Endothelial cell of umbilical vein (primary cell): ENCODE measurements around the gene ITGA6. TPM values are rescaled to one million over a fixed set of nuclear protein-coding genes. Genes with fewer than 3 reads are reported as not detected.

Experiments used
- BruUV-seq: library from RNA; stranded (reverse); fragments of 400-500 nt; replicated peaks from 2 replicates; lab custom pipeline; 2021; lab: Mats Ljungman, UMichigan
- CTCF ChIA-PET: fragments of 300-600, 350-600 bp; sonication (Branson Sonifier 250); formaldehyde crosslinking; loops from one replicate; lab custom pipeline; 2021; ENCODE audit warnings: antibody characterized with exemption, inconsistent platforms; lab: Charles Lee
- POLR2A ChIA-PET: fragments of 300-600, 350-600 bp; sonication (Branson Sonifier 250); formaldehyde crosslinking; loops from one replicate; lab custom pipeline; 2021; ENCODE audit warnings: antibody characterized with exemption, inconsistent platforms; lab: Charles Lee
- DNase-seq: peaks from one replicate; pipeline ENCODE4 v3.0.0-alpha.2; 2011; ENCODE audit warnings: low read depth, low spot score
- FAIRE-seq: peaks from 2 replicates; lab custom pipeline; 2011; peaks lifted over from hg19 to GRCh38; lab: Jason Lieb, UNC
- H2AFZ ChIP-seq: 2 replicates; pipeline ENCODE4 v1.6.0; 2012; ENCODE audit warnings: low read depth, low read length, control low read depth, inconsistent platforms
- H3K27ac ChIP-seq: 2 replicates; pipeline ENCODE4 v1.5.1; 2011; ENCODE audit warnings: low read depth, mild to moderate bottlenecking, control low read depth, low read length, moderate library complexity; ENCODE audit not compliant: insufficient read depth
- H3K27me3 ChIP-seq, 2 experiments: 2 replicates each; pipeline versions ENCODE4 v1.6.0 to v1.6.1; 2011; ENCODE audit warnings: low read length in 2 of 2, mixed read lengths in 1 of 2; ENCODE audit not compliant: control insufficient read depth in 2 of 2, insufficient read depth in 2 of 2
- H3K36me3 ChIP-seq, 2 experiments: 2 replicates in 1 of 2; 3 replicates in 1 of 2; pipeline ENCODE4 v1.5.1; 2011; ENCODE audit warnings: low read length in 2 of 2, mild to moderate bottlenecking in 1 of 2, moderate library complexity in 1 of 2; ENCODE audit not compliant: control insufficient read depth in 2 of 2, insufficient read depth in 2 of 2; ENCODE audit errors: extremely low read depth in 1 of 2
- H3K4me1 ChIP-seq: 3 replicates; pipeline ENCODE4 v1.5.1; 2011; ENCODE audit warnings: mild to moderate bottlenecking, low read length; ENCODE audit not compliant: control insufficient read depth, insufficient read depth; ENCODE audit errors: extremely low read depth
- H3K4me2 ChIP-seq: 2 replicates; pipeline ENCODE4 v1.6.1; 2011; ENCODE audit warnings: low read length, control low read depth, mixed read lengths; ENCODE audit not compliant: insufficient read depth
- H3K4me3 ChIP-seq, 3 experiments: fragments of 200-600 bp in 1 of 3; sonication (generic), shearing (Covaris generic) in 1 of 3; replicated peaks in 1 of 3; 2 replicates each; pipeline ENCODE4 v1.5.1; 2011 to 2016; ENCODE audit warnings: control low read depth in 3 of 3, low read length in 3 of 3, mild to moderate bottlenecking in 2 of 3, inconsistent platforms in 1 of 3, low read depth in 1 of 3, moderate library complexity in 1 of 3; ENCODE audit not compliant: insufficient read depth in 1 of 3
- H3K79me2 ChIP-seq: 2 replicates; pipeline ENCODE4 v1.6.0; 2012; ENCODE audit warnings: low read length, inconsistent platforms; ENCODE audit not compliant: control insufficient read depth, insufficient read depth
- H3K9ac ChIP-seq: replicated peaks from 2 replicates; pipeline ENCODE3; 2011; ENCODE audit warnings: low read length, control low read depth; ENCODE audit not compliant: insufficient read depth; ENCODE audit errors: extremely low read depth
- H3K9me1 ChIP-seq: replicated peaks from 3 replicates; pipeline ENCODE4 v1.6.0; 2011; ENCODE audit warnings: mild to moderate bottlenecking, low read length; ENCODE audit not compliant: control insufficient read depth, insufficient read depth; ENCODE audit errors: extremely low read depth
- H3K9me3 ChIP-seq: replicated peaks from 2 replicates; pipeline ENCODE4 v1.5.1; 2012; ENCODE audit warnings: low read length, inconsistent platforms; ENCODE audit not compliant: control insufficient read depth, insufficient read depth
- H4K20me1 ChIP-seq: replicated peaks from 2 replicates; pipeline ENCODE3; 2011; ENCODE audit warnings: mild to moderate bottlenecking, low read length; ENCODE audit not compliant: control insufficient read depth, insufficient read depth; ENCODE audit errors: extremely low read depth
- JUN ChIP-seq: IDR thresholded peaks from 2 replicates; pipeline ENCODE4 v1.6.1; 2011; ENCODE audit warnings: borderline replicate concordance, low read depth; ENCODE audit not compliant: insufficient read length, insufficient read depth
- MYC ChIP-seq: IDR thresholded peaks from one replicate; pipeline ENCODE4 v1.6.1; 2011; ENCODE audit warnings: mild to moderate bottlenecking, low read depth, low read length
- dilution Hi-C: fragments of 300-500 bp; cut with MboI; formaldehyde crosslinking; loops from one replicate; pipeline ENCODE4 v1.15.0; 2019; ENCODE audit warnings: low sequenced_read_pairs; ENCODE audit not compliant: extremely low pct_ligation_motif_present
- intact Hi-C: fragments of 100-400 bp; cut with micrococcal nuclease; formaldehyde crosslinking; loops from one replicate; pipeline ENCODE4 v1.10.0; 2022
- polyA plus RNA-seq, 4 experiments: library from polyadenylated mRNA; depleted of rRNA in 3 of 4; stranded (reverse) in 3 of 4; unstranded in 1 of 4; fragments of >200 nt; gene quantifications; 2 replicates each; pipeline versions ENCODE4 v1.2.1 to v1.2.3, GENCODE V29; 2011 to 2012; ENCODE audit warnings: missing spikeins in 1 of 4
- total RNA-seq: library from RNA; stranded (reverse); gene quantifications from 2 replicates; pipeline ENCODE4 v1.2.3, GENCODE V29; 2021
- TF ChIP-seq, protein P1 (sequence below): IDR thresholded peaks from 2 replicates; pipeline ENCODE4 v1.6.1; 2011; ENCODE audit not compliant: insufficient read depth, insufficient read length
- TF ChIP-seq, protein P2 (sequence below), 2 donors: IDR thresholded peaks; 1 replicate in 1 of 2; 2 replicates in 1 of 2; pipeline ENCODE4 v1.5.1; 2011; ENCODE audit warnings: low read length in 2 of 2, mild to moderate bottlenecking in 2 of 2, moderate library complexity in 2 of 2, control low read depth in 1 of 2, inconsistent platforms in 1 of 2, low read depth in 1 of 2; ENCODE audit not compliant: insufficient read depth in 1 of 2; ENCODE audit errors: extremely low read depth in 1 of 2

The ITGA6 gene
- total and polyA plus RNA-seq, 2 donors (not counting 3 experiments of a cell fraction or from before 2014, with no cell fraction given) = 24.9 to 208 TPM

DNA sequence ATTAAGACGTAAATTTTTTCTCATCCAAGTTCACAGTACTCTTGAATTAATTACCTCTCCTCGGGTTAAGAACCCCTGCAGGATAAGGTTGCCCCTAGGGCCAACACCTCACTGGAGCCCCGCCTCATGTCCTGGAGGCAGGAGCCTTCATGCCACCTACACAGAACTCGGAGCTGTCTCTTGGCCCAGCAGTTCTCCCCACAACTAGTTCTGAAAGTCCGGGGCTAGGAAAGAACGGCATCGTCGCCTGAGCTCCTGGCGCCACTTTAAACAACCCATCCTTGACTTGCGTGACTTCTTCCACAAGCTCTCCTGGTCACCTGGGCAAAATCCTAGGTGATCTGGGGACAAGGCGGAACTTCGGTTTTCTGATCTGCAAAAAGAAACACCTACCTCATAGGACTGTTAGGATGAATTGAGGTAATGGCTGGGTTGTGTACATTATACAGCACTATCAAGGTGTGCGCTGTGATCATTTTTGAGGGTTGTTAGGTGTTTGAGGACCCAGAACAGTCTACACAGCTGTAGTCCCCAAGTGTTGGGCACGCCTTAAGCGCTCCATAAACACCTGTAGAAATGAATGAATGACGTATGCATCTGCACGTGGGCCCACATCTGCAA is 641 bp upstream of the ITGA6 start:
- dilution Hi-C loops = loop anchor here (25.0 kb wide), 1 partner anchor 239 kb away; no protein-coding TSS in a partner anchor
- POLR2A ChIA-PET = interaction anchor here (0.6 to 0.9 kb wide), 2 partner anchors 14 to 139 kb away, joined by 5 to 6 read pairs; no protein-coding TSS in a partner anchor

DNA sequence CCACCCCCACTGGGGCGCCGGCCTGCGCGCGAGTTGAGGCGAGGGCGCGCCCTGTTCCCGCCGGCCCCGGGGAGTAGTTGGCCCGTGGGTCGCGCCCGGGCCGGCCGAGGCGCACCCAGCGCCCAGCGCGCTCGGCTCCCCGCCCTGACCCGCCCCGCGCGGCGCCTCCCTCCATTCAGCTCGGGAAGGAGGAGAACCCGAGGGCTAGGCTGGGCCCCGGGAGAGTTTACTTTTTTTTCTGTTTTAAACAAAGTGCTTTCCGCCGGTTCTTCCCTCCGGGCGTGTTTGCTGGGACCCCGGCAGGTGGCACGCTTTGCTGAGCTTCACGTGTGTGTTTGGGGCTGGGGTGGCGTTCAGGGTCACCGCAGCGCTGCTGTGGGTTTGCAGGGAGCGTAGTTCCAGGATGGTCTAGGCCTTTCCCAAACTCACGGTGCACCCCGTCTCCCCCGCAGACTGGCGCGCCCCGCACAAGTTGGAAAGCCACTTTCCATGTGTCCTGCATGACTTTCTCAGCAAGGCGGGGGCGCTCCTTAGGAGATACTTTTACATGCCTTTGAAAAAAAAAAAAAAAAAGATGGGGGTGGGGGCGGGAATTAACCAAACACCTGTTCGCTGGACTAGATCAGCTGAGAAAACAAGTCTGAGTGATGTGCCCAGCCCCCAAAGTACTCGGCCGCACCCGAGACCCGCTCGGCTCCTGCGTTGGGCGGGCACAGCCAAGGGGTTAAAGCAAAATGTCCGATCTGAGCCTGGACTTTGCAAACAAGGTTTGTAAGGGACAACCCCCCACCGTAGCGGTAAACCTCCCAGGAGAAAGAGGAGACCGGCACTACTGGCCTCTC is 825 bp downstream of the ITGA6 start:
- no peaks in the 10 kb centered on the region for H4K20me1 ChIP-seq
- dilution Hi-C loops = loop anchor here (25.0 kb wide), 1 partner anchor 241 kb away; no protein-coding TSS in a partner anchor
- CTCF ChIA-PET = interaction anchor here (0.9 to 10.7 kb wide), 13 partner anchors 12 to 310 kb away, joined by 3 to 167 read pairs (median 4); no protein-coding TSS in a partner anchor
- POLR2A ChIA-PET = interaction anchor here (0.9 kb wide), 1 partner anchor 140 kb away, joined by 5 read pairs; no protein-coding TSS in a partner anchor
- no peaks in the 10 kb centered on the region for H3K36me3 ChIP-seq
- peak overlapping the region; percentile 77 for H3K4me2 ChIP-seq
- H3K9me3 ChIP-seq = no peaks in the 10 kb centered on the region
- TSS peak; percentile 22 for BruUV-seq
- intact Hi-C loops = loop anchor here (1.0 to 5.0 kb wide), 6 partner anchors 11 to 256 kb away; no protein-coding TSS in a partner anchor
- H3K79me2 ChIP-seq = peaks cover 57% of the 10 kb centered on the region
- TF ChIP-seq, protein P1, sequence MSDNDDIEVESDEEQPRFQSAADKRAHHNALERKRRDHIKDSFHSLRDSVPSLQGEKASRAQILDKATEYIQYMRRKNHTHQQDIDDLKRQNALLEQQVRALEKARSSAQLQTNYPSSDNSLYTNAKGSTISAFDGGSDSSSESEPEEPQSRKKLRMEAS = no peak
- TF ChIP-seq, protein P2, sequence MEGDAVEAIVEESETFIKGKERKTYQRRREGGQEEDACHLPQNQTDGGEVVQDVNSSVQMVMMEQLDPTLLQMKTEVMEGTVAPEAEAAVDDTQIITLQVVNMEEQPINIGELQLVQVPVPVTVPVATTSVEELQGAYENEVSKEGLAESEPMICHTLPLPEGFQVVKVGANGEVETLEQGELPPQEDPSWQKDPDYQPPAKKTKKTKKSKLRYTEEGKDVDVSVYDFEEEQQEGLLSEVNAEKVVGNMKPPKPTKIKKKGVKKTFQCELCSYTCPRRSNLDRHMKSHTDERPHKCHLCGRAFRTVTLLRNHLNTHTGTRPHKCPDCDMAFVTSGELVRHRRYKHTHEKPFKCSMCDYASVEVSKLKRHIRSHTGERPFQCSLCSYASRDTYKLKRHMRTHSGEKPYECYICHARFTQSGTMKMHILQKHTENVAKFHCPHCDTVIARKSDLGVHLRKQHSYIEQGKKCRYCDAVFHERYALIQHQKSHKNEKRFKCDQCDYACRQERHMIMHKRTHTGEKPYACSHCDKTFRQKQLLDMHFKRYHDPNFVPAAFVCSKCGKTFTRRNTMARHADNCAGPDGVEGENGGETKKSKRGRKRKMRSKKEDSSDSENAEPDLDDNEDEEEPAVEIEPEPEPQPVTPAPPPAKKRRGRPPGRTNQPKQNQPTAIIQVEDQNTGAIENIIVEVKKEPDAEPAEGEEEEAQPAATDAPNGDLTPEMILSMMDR (IDR thresholded peaks at IDR 0.05; ENCODE audit: extremely low read depth in 1 of 2, insufficient read depth in 1 of 2, low read depth in 1 of 2, low read length in 2 of 2) = peak in 1 of 2 donors; percentile 19
- peaks cover 40% of the 10 kb centered on the region for H3K4me1 ChIP-seq
- H2AFZ ChIP-seq = peak overlapping the region; percentile 92
- H3K9ac ChIP-seq = peak overlapping the region; percentile 72
- peak overlapping the region; percentile 52 for H3K27ac ChIP-seq
- H3K4me3 ChIP-seq = peak overlapping the region; percentile 67 to 98 (median 68)
- FAIRE-seq (peak; percentile 56), DNase-seq (peak; percentile 29)
- no peaks in the 10 kb centered on the region for H3K9me1 ChIP-seq
- no peaks in the 10 kb centered on the region for H3K27me3 ChIP-seq

More for the DNA sequence above, 641 bp upstream of the ITGA6 start:
- Histone ChIP-seq H3K4me1 (peaks cover 36% of the 10 kb centered on the region), H3K9ac (peak overlapping the region; percentile 72), H3K9me3 (no peaks in the 10 kb centered on the region), H3K4me3 (peak overlapping the region; percentile 67 to 98 (median 68)), H3K4me2 (peak overlapping the region; percentile 81), H3K36me3 (no peaks in the 10 kb centered on the region), H4K20me1 (no peaks in the 10 kb centered on the region), H3K27me3 (no peaks in the 10 kb centered on the region), H3K27ac (no peak overlapping the region), H3K9me1 (no peaks in the 10 kb centered on the region), H2AFZ (peak overlapping the region; percentile 93), H3K79me2 (peaks cover 42% of the 10 kb centered on the region)
- DNase-seq = no peak
- intact Hi-C loops = loop anchor here (1.0 to 5.0 kb wide), 4 partner anchors 13 to 174 kb away; no protein-coding TSS in a partner anchor
- CTCF ChIA-PET = interaction anchor here (1.0 to 10.7 kb wide), 10 partner anchors 13 to 249 kb away, joined by 3 to 167 read pairs (median 4); no protein-coding TSS in a partner anchor
- BruUV-seq = TSS peak; percentile 28
- FAIRE-seq = no peak
- TF ChIP-seq, protein P1 = no peak
- TF ChIP-seq JUN (no peak), MYC (no peak)
